Stimulated activated CD8-positive, alpha-beta memory T cell treated with anti-CD3 and anti-CD28 coated beads, Interleukin-15, amount 100 ng/mL, for 4 hours (primary cell): ENCODE data around the gene GSK3B.
"Not testable (repeated sequence)": the region's sequence is repeated elsewhere in the genome, so short reads cannot be mapped to it uniquely, and the experiment has no call there.

Experiments used
- DNase-seq, 2 donors: peaks; one replicate each; pipeline ENCODE4 v3.0.0-alpha.2; 2020; ENCODE audit warnings: low read depth in 2 of 2

GSK3B gene

DNA sequence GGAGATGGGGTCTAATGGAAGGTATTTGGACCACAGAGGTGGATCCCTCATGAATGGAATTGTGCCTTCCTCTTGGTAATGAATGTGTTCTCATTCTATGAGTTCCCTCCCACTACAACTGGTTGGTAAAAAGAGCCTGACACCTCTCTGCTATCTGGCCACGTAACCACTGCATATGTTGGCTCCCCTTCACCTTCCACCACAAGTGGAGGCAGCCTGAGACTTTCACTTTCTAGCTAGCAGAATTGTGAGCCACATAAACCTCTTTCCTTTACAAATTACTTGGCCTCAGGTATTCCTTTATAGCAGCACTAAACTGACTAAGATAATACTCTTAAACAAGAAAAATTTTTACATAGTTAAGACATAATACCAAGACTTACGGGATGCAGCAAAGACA is 157.0 kb downstream of the GSK3B start:
- peak; percentile 4 to 14 for DNase-seq

- no peak for DNase-seq
Observed at GRCh38 chr3:119934249-119934648, 160.0 kb downstream of the GSK3B start.

DNA sequence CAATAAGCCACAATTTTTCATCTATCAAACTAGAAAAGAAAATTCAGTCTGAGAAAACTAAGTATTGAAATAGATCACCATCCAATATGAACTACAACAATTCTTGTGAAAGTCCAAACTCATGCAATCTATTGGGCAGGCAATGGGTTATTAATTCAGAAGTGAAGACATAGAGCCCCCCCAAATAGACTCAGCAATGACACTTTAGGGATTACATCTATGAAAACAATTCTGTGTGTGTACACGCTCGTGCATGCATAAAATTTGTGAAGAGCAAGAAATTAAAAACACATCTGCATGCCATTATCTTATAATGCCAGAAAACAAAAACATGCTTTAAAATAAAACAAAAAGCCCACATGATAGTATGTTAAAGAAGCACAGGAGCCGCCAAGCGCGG is 161.0 kb downstream of the GSK3B start:
- no peak for DNase-seq

DNA sequence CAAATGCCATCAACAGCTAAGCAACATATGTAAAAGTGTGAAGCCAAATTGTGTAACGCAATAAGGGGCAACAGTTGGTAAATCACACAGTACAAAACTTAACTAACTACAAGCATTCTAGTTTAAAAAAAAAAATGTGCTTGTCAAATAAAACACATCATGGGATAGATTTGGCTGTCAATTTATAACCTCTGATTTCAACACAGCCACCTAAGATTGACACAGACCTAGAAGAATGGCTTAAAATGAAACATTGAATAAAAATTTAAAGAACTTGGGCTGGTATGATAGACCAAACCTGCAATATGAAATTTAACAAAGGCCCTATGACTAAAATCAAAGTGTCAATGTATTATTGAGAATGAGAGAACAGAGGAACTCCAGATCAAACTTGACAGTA is 164.0 kb downstream of the GSK3B start:
- DNase-seq: no peak

- DNase-seq: no peak
Observed at GRCh38 chr3:119927190-119927589, 167.1 kb downstream of the GSK3B start.

GRCh38 chr3:119924111-119925094 is 169.8 kb downstream of the GSK3B start:
- no peak for DNase-seq

- no peak for DNase-seq
Observed at GRCh38 chr3:119918992-119919933, 175.0 kb downstream of the GSK3B start.

DNA sequence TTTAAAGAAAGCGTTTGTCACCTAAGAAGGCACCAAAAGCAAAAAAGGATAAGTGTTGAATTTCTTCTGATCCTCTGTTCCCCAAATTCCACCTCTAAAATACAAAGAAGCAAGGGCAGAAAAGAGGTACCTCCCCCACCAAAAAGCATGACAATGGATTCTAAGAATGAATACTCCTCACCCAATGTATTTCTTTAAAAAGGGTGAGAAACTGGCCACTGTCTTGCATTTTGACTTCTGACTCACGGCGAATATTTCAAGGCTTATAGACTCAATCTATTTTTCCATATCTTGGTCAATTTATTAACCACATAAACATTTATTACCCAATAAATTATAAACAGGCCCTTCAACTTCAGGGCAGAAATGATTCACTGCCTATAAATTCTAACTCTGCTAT is 181.2 kb downstream of the GSK3B start:
- DNase-seq: no peak

GRCh38 chr3:119912220-119912619 is 182.0 kb downstream of the GSK3B start:
- DNase-seq: no peak

GRCh38 chr3:119911748-119912147 is 182.5 kb downstream of the GSK3B start:
- DNase-seq: no peak

DNA sequence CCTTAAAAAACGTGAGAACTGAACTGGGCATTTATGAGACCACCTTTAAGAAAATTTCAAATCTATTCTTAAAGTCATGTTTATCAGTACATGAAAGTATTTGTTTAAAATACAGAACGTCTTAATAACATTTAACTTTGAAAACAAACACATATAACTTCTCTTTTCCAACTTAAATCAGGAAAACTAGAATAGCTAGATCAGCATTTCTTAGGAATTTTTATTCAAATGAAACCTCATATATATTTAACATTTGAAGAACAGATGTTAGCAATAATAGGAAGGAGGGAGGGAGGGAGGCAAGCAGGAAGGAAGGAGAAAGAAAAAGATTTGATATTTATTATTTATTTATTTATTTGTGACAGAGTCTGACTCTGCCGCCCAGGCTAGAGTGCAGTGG is 192.2 kb downstream of the GSK3B start:
- DNase-seq: no peak

DNA sequence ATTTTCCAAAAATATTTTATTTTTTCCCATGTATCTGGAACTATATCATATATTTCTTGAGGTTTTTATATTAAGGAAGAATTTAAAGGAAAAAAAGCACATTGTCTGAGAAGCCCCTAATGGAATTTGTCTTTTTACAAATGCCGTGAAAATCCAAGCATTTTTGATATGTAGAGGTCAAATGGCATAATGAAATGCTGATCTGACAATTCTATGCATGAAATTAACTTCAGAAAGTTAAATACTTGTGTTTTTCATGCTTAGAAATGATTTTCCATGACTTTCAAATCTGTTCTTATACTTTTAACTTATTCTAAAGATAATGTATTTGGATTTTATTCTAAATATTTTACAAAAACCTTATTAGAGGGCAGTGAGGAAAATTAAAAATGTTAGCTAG is 193.1 kb downstream of the GSK3B start:
- DNase-seq: no peak

- DNase-seq: no peak
Observed at GRCh38 chr3:119899192-119899511, 195.1 kb downstream of the GSK3B start.

DNA sequence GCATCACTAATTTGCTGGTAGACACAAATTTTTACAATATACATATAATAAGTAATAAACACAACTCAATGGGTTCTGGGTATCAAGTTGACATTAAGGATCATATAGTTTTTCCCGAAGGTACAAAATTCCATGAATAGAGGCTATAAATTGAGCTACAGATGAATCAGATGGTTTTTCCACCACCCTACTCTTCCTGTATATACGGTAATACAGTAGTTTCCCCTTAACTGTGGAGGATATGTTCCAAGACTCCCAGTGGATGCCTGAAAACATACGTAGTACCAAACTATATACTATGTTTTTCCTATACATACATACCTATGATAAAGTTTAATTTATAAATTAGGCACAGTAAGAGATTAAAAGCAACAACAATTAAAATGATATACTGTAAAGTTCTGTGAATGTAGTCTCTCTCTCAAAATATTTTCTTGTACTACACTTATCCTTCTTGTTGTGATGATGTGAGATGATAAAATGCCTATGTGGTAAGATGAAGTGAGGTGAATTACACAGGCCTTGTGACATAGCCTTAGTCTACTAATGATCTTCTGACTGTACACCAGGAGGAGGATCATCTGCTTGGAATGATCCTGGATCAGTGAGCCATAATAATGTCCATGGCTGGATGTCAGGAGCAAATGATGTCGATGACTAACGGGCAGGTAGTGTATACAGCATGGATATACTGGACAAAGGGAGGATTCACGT is 195.6 kb downstream of the GSK3B start:
- DNase-seq: no peak

DNA sequence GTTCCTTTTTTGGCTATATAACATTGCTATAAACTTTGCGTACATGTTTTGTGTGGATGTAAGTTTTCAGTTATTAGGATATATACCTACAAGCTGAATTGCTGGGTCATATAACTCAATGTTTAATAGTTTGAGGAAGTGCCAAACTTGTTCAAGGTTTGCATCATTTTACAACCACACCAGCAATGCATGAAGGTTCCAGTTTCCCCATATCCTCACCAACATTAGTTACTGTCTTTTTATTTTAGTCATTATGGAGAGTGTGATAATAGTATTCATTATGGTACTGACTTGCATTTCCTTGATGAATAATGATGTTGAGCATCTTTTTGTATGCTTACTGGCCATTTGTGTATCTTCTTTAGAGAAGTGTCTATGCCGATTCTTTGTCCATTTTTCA is 200.1 kb downstream of the GSK3B start:
- DNase-seq: no peak

- DNase-seq: no peak
Observed at GRCh38 chr3:119893769-119894168, 200.5 kb downstream of the GSK3B start.

DNA sequence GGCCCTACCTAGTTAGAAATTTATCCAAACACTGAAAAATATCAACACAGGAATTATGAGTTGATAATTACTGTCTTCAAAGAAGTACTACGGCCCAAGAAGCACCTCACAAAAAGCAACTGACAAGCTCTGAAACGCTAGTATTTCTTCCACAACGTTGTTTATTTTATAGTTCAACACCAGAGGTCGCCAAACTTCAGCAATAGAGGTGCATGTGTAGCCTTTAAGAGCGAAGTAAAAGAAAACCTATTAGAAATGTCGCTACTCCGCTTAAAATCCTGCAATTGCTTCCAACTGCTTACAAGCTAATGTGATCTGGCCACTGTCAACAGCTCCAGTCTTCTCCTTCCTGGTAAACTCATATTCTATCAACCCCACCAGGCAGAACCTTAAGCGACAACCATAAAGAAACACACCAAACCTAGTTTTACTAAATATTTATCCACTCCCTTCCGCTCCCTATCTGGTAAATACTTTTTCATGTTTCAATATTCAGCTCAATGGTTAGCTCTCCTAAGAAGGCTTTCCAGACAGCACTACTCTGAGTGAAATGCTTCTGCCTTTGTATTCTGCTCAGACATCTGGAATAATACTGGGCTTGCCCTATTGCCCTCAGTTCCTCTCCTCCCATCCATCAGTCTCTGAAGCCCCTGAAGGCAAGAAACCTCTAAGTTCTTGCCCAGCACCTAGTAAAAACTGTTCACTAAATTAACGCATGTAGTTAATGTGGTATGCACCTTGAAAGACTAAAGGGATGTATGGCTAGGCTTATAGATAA is 202.1 kb downstream of the GSK3B start:
- DNase-seq: no peak

GRCh38 chr3:119888681-119889080 is 205.6 kb downstream of the GSK3B start:
- not testable (repeated sequence) for DNase-seq

- no peak for DNase-seq
Observed at GRCh38 chr3:119885746-119886530, 208.3 kb downstream of the GSK3B start.

DNA sequence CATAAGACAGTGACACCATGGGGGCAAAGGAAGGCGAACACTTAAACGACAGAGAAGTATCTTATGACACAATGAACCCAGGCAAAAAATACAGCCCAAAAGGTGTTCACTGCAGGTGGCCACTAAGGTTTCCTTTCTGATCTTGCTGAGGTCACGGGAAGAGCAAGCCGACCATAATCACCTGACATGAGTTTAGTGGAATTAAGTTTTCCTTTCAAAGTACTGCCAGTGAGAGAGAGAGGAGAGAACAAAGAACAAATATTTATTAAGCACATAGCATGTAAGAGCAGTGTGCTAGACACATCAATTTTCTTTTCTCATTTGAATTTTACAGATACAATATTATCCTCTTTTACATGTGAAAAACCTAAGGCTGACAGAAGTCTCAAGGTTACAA is 210.1 kb downstream of the GSK3B start:
- DNase-seq: no peak
